Measurements from ENCODE around the gene TAS1R2. TPM values are rescaled to one million over a fixed set of nuclear protein-coding genes. Genes with fewer than 3 reads are reported as not detected.

TAS1R2 gene
- total RNA-seq, 1 experiment from 2014 or later, result not detected

- H2AFZ ChIP-seq (ENCODE audit: low read length), result no peak overlapping the region
- no peaks in the 10 kb centered on the region for H3K9me3 ChIP-seq (ENCODE audit: control insufficient read depth, low read depth, low read length)
- no peak overlapping the region for H3K4ac ChIP-seq (ENCODE audit: low read depth, low read length)
- H4K8ac ChIP-seq (replicated peaks; ENCODE audit: insufficient read length, low read depth, low read length), result no peak overlapping the region
- no peak overlapping the region for H4K5ac ChIP-seq (ENCODE audit: insufficient read length, low read depth, low read length)
- H2BK5ac ChIP-seq (ENCODE audit: insufficient read length, low read length), result no peak overlapping the region
- H3K79me2 ChIP-seq (ENCODE audit: insufficient read depth, low read length), result no peaks in the 10 kb centered on the region
- no peaks in the 10 kb centered on the region for H4K20me1 ChIP-seq (ENCODE audit: control insufficient read depth, insufficient read depth, insufficient read length)
- peaks cover 4 to 5% of the 10 kb centered on the region in 2 experiments; a peak in 3 of 4 replicates for H3K4me1 Mint-ChIP-seq
- no peak overlapping the region for H3K27ac ChIP-seq (ENCODE audit: insufficient read length, low read depth, low read length)
- peaks cover 19 to 32% of the 10 kb centered on the region in 2 experiments for H3K9me3 Mint-ChIP-seq
- H3K36me3 Mint-ChIP-seq (ENCODE audit: insufficient read depth in 1 of 3, low read depth in 3 of 3), result peaks cover 1 to 7% (median 4%) of the 10 kb centered on the region in 3 experiments; a peak in 4 of 7 replicates
- no CpG with 5 or more reads among the region's 2 CpGs for WGBS (ENCODE audit: extremely low coverage, insufficient read length, low lambda C conversion rate)
- H3K23me2 ChIP-seq (ENCODE audit: insufficient read length, low read depth, low read length, poor library complexity, severe bottlenecking), result no peaks in the 10 kb centered on the region
- no peak overlapping the region for H2BK15ac ChIP-seq (ENCODE audit: low read depth, low read length)
- H3K56ac ChIP-seq (ENCODE audit: insufficient read length, low read depth, low read length), result no peak overlapping the region
- no peak overlapping the region for H3K9ac ChIP-seq (ENCODE audit: extremely low read depth, insufficient read length, low read length)
- 0 out of 3 replicates have a peak, but pooled peaks have one; percentile 15 for TF ChIP-seq CTCF (conservative IDR thresholded peaks at IDR 0.05)
- H3K4me3 Mint-ChIP-seq, result no peak overlapping the region
- H2AK5ac ChIP-seq (ENCODE audit: insufficient read length, low read length), result no peak overlapping the region
- no peak overlapping the region for H2BK12ac ChIP-seq (ENCODE audit: insufficient read length, low read depth, low read length)
- H3K14ac ChIP-seq (ENCODE audit: insufficient read depth, low read length), result no peak overlapping the region
- no peaks in the 10 kb centered on the region for H3K79me1 ChIP-seq (ENCODE audit: insufficient read depth, low read depth, low read length, poor library complexity, severe bottlenecking)
- no peaks in the 10 kb centered on the region; the same call in 1 of the 2 replicates for H3K27me3 ChIP-seq (ENCODE audit: insufficient read depth, low read length)
- H3K27ac Mint-ChIP-seq, result no peak overlapping the region
- no peak overlapping the region for H3K4me2 ChIP-seq (ENCODE audit: insufficient read depth, insufficient read length, low read length)
- peaks cover 45% of the 10 kb centered on the region for H3K27me3 Mint-ChIP-seq (ENCODE audit: low read depth)
- H2BK120ac ChIP-seq (ENCODE audit: low read depth, low read length, poor library complexity, severe bottlenecking), result no peak overlapping the region
- no peak for DNase-seq
- no peak overlapping the region for H4K91ac ChIP-seq (ENCODE audit: insufficient read length, low read depth, low read length)
- no peak overlapping the region for H2BK20ac ChIP-seq (ENCODE audit: low read depth, low read length, poor library complexity, severe bottlenecking)
- no peak overlapping the region for H3K18ac ChIP-seq (ENCODE audit: insufficient read length, low read depth, low read length)
- no peak overlapping the region for H3T11ph ChIP-seq (ENCODE audit: low read length)
- H3K23ac ChIP-seq (ENCODE audit: insufficient read length, low read depth, low read length), result no peak overlapping the region
- no peaks in the 10 kb centered on the region for H3K4me1 ChIP-seq (ENCODE audit: insufficient read depth, low read length)
These were observed 31.2 kb downstream of the TAS1R2 start for GRCh38 chr1:18828224-18828623.

Data from H9 (cell line).